ENCODE results near the gene MOGAT1. TPM values are rescaled to one million over a fixed set of nuclear protein-coding genes. Genes with fewer than 3 reads are reported as not detected.

The MOGAT1 gene
- total RNA-seq, 1 donor from 2014 or later: not detected

GRCh38 chr2:222668494-222669154 lies 2.8 kb upstream of the MOGAT1 start:
- Histone ChIP-seq H3K27ac (ENCODE audit: low read depth, low read length) (no peak overlapping the region), H4K20me1 (ENCODE audit: insufficient read depth, low read length) (no peaks in the 10 kb centered on the region), H3K36me3 (ENCODE audit: insufficient read depth, low read length) (no peaks in the 10 kb centered on the region), H3K4me2 (ENCODE audit: low read length) (no peak overlapping the region), H3K9ac (ENCODE audit: low read length) (no peak overlapping the region), H3K27me3 (ENCODE audit: insufficient read depth, low read length) (peaks cover 20% of the 10 kb centered on the region), H3K9me3 (ENCODE audit: insufficient read depth, low read depth, low read length) (no peaks in the 10 kb centered on the region), H2AFZ (ENCODE audit: low read depth, low read length) (no peak overlapping the region), H3K4me1 (ENCODE audit: insufficient read depth, low read length) (no peaks in the 10 kb centered on the region), H3K4me3 (ENCODE audit: insufficient read depth, low read depth, low read length) (no peak overlapping the region), H3K79me2 (ENCODE audit: insufficient read depth, low read length) (no peaks in the 10 kb centered on the region)
- Mint-ChIP-seq H3K9me3 (ENCODE audit: unreplicated experiment) (peaks cover 5% of the 10 kb centered on the region), H3K27ac (ENCODE audit: unreplicated experiment) (no peak overlapping the region), H3K36me3 (ENCODE audit: low read depth, unreplicated experiment) (no peaks in the 10 kb centered on the region), H3K4me3 (ENCODE audit: unreplicated experiment) (no peak overlapping the region), H3K4me1 (ENCODE audit: low read depth, unreplicated experiment) (no peaks in the 10 kb centered on the region), H3K27me3 (ENCODE audit: low read depth, unreplicated experiment) (peaks cover 16% of the 10 kb centered on the region)
- TF ChIP-seq EZH2 (IDR thresholded peaks at IDR 0.05; ENCODE audit: insufficient read depth, low read length) (no peak), CTCF (IDR thresholded peaks at IDR 0.05; ENCODE audit: insufficient read depth, low read depth, low read length) (no peak)
- DNase-seq (ENCODE audit: low read depth) (no peak), FAIRE-seq (no peak)

GRCh38 chr2:222669353-222669752 lies 2.1 kb upstream of the MOGAT1 start:
- Histone ChIP-seq H3K36me3 (ENCODE audit: insufficient read depth, low read length) (no peaks in the 10 kb centered on the region), H3K79me2 (ENCODE audit: insufficient read depth, low read length) (no peaks in the 10 kb centered on the region), H3K4me3 (ENCODE audit: insufficient read depth, low read depth, low read length) (no peak overlapping the region), H3K27ac (ENCODE audit: low read depth, low read length) (no peak overlapping the region), H3K4me1 (ENCODE audit: insufficient read depth, low read length) (no peaks in the 10 kb centered on the region), H3K27me3 (ENCODE audit: insufficient read depth, low read length) (peaks cover 20% of the 10 kb centered on the region), H3K9me3 (ENCODE audit: insufficient read depth, low read depth, low read length) (no peaks in the 10 kb centered on the region), H4K20me1 (ENCODE audit: insufficient read depth, low read length) (no peaks in the 10 kb centered on the region), H3K9ac (ENCODE audit: low read length) (no peak overlapping the region), H2AFZ (ENCODE audit: low read depth, low read length) (no peak overlapping the region), H3K4me2 (ENCODE audit: low read length) (no peak overlapping the region)
- TF ChIP-seq EZH2 (IDR thresholded peaks at IDR 0.05; ENCODE audit: insufficient read depth, low read length) (no peak), CTCF (IDR thresholded peaks at IDR 0.05; ENCODE audit: insufficient read depth, low read depth, low read length) (no peak)
- no peak for DNase-seq (ENCODE audit: low read depth)
- no peaks in the 10 kb centered on the region for H3K36me3 Mint-ChIP-seq (ENCODE audit: low read depth, unreplicated experiment)
- H3K4me1 Mint-ChIP-seq (ENCODE audit: low read depth, unreplicated experiment): no peaks in the 10 kb centered on the region
- H3K27ac Mint-ChIP-seq (ENCODE audit: unreplicated experiment): no peak overlapping the region
- peaks cover 16% of the 10 kb centered on the region for H3K27me3 Mint-ChIP-seq (ENCODE audit: low read depth, unreplicated experiment)
- peaks cover 5% of the 10 kb centered on the region for H3K9me3 Mint-ChIP-seq (ENCODE audit: unreplicated experiment)
- H3K4me3 Mint-ChIP-seq (ENCODE audit: unreplicated experiment): no peak overlapping the region
- FAIRE-seq: no peak
